Body of pancreas (tissue), 4 donors: ENCODE results near the gene HOXB3.

Experiments
- CTCF ChIP-seq, 7 experiments: fragments of 450-650 bp in 4 of 7; fragments of 200-600 bp in 3 of 7; sonication (generic) in 3 of 7; IDR thresholded peaks; one replicate each; pipeline ENCODE4 v1.5.1; 2016 to 2019; ENCODE audit warnings: antibody characterized with exemption in 7 of 7
- POLR2A ChIP-seq, 3 donors: fragments of 450-650 bp; IDR thresholded peaks; one replicate each; pipeline ENCODE4 v1.6.1; 2016; ENCODE audit warnings: antibody characterized with exemption in 3 of 3, mild to moderate bottlenecking in 2 of 3

DNA sequence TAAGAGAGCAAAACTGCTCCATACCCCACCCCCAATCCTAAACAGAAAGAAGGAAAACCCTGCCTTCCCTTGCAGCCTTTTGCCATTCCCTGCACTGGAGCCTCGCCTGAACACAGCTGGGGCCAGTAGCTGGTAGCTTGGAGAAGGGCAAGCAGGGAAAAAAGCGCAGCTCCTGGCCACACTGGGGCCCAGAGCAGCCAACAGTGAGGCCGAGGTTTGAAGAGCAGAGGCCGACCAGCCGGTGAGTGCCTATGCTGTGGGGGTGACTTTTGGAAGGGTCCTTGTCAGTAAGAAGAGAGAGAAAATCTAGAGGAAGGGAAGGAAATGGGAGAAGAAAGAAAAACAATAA is 39.3 kb upstream of the HOXB3 start:
- no peak for TF ChIP-seq CTCF (IDR thresholded peaks at IDR 0.05)
- no peak for TF ChIP-seq POLR2A (IDR thresholded peaks at IDR 0.05)
